CD4-positive, alpha-beta T cell treated with Interleukin-4 for 4 hours (primary cell): ENCODE results near the gene PSIP1.
"Not testable (repeated sequence)": the region's sequence is repeated elsewhere in the genome, so short reads cannot be mapped to it uniquely, and the experiment has no call there.

Experiments
- DNase-seq: peaks from one replicate; pipeline ENCODE4 v3.0.0-alpha.2; 2020

PSIP1 gene

GRCh38 chr9:15501803-15502202 is 9.0 kb downstream of the PSIP1 start:
- DNase-seq: no peak

GRCh38 chr9:15501179-15501578 is 9.6 kb downstream of the PSIP1 start:
- no peak for DNase-seq

- DNase-seq: no peak
Observed at GRCh38 chr9:15499139-15499538, 11.6 kb downstream of the PSIP1 start.

- no peak for DNase-seq
Observed at GRCh38 chr9:15498246-15498995, 12.3 kb downstream of the PSIP1 start.

GRCh38 chr9:15492485-15493150 is 18.2 kb downstream of the PSIP1 start:
- no peak for DNase-seq

- DNase-seq: no peak
Observed at GRCh38 chr9:15491950-15492349, 18.8 kb downstream of the PSIP1 start.

- peak; percentile 28 for DNase-seq
Observed at GRCh38 chr9:15485836-15486666, 24.7 kb downstream of the PSIP1 start.

- no peak for DNase-seq
Observed at GRCh38 chr9:15484802-15485201, 26.0 kb downstream of the PSIP1 start.

GRCh38 chr9:15482146-15482545 is 28.6 kb downstream of the PSIP1 start:
- no peak for DNase-seq

GRCh38 chr9:15480028-15480427 is 30.7 kb downstream of the PSIP1 start:
- DNase-seq: no peak

- no peak for DNase-seq
Observed at GRCh38 chr9:15475923-15476536, 34.7 kb downstream of the PSIP1 start.

GRCh38 chr9:15469862-15470261 is 40.9 kb downstream of the PSIP1 start:
- no peak for DNase-seq

GRCh38 chr9:15469406-15469805 is 41.4 kb downstream of the PSIP1 start:
- DNase-seq: no peak

GRCh38 chr9:15468145-15468544 is 42.6 kb downstream of the PSIP1 start:
- DNase-seq: no peak

GRCh38 chr9:15461601-15462000 is 49.2 kb downstream of the PSIP1 start:
- DNase-seq: no peak

GRCh38 chr9:15461056-15461455 is 49.7 kb downstream of the PSIP1 start:
- no peak for DNase-seq

GRCh38 chr9:15453956-15454355 is 56.8 kb downstream of the PSIP1 start:
- no peak for DNase-seq

- no peak for DNase-seq
Observed at GRCh38 chr9:15444141-15444540, 66.6 kb downstream of the PSIP1 start.

- DNase-seq: not testable (repeated sequence)
Observed at GRCh38 chr9:15442264-15442663, 68.5 kb downstream of the PSIP1 start.

GRCh38 chr9:15441841-15442240 is 68.9 kb downstream of the PSIP1 start:
- DNase-seq: not testable (repeated sequence)

- DNase-seq: no peak
Observed at GRCh38 chr9:15438891-15439290, 71.9 kb downstream of the PSIP1 start.

GRCh38 chr9:15433661-15434060 is 77.1 kb downstream of the PSIP1 start:
- no peak for DNase-seq

- DNase-seq: no peak
Observed at GRCh38 chr9:15433191-15433590, 77.6 kb downstream of the PSIP1 start.
